Activated CD4-positive, alpha-beta T cell treated with anti-CD3 and anti-CD28 coated beads, Interleukin-2, amount 50 U/mL, for 4 hours (primary cell): Measurements from ENCODE around the gene NLN.
"Not testable (repeated sequence)": the region's sequence is repeated elsewhere in the genome, so short reads cannot be mapped to it uniquely, and the experiment has no call there.

ENCODE experiments used
- DNase-seq, 2 experiments: peaks; one replicate each; pipeline ENCODE4 v3.0.0-alpha.2; 2020

Gene NLN

GRCh38 chr5:65835191-65835590 is 113.2 kb downstream of the NLN start:
- no peak for DNase-seq

GRCh38 chr5:65837139-65837538 is 115.1 kb downstream of the NLN start:
- no peak for DNase-seq

GRCh38 chr5:65839170-65839569 is 117.2 kb downstream of the NLN start:
- DNase-seq = not testable (repeated sequence)

GRCh38 chr5:65840071-65840470 is 118.1 kb downstream of the NLN start:
- DNase-seq = no peak

GRCh38 chr5:65844763-65845162 is 122.8 kb downstream of the NLN start:
- DNase-seq = not testable (repeated sequence)

- DNase-seq = no peak
These were observed 124.1 kb downstream of the NLN start for GRCh38 chr5:65846101-65846500.

- not testable (repeated sequence) for DNase-seq
These were observed 125.0 kb downstream of the NLN start for GRCh38 chr5:65847019-65847418.

GRCh38 chr5:65849918-65850317 is 127.9 kb downstream of the NLN start:
- DNase-seq = not testable (repeated sequence)

- DNase-seq = no peak
These were observed 132.9 kb downstream of the NLN start for GRCh38 chr5:65854925-65855324.

- DNase-seq = no peak
These were observed 133.8 kb downstream of the NLN start for GRCh38 chr5:65855766-65856315.

GRCh38 chr5:65856520-65856919 is 134.5 kb downstream of the NLN start:
- DNase-seq = no peak

GRCh38 chr5:65858316-65858715 is 136.3 kb downstream of the NLN start:
- no peak for DNase-seq

- DNase-seq = no peak
These were observed 139.8 kb downstream of the NLN start for GRCh38 chr5:65861830-65862241.

- no peak for DNase-seq
These were observed 140.4 kb downstream of the NLN start for GRCh38 chr5:65862384-65862783.

GRCh38 chr5:65863747-65864146 is 141.7 kb downstream of the NLN start:
- DNase-seq = no peak

- DNase-seq = no peak
These were observed 145.0 kb downstream of the NLN start for GRCh38 chr5:65866837-65867521.

- no peak for DNase-seq
These were observed 145.7 kb downstream of the NLN start for GRCh38 chr5:65867542-65868195.

- DNase-seq = no peak
These were observed 146.5 kb downstream of the NLN start for GRCh38 chr5:65868509-65868908.

GRCh38 chr5:65871182-65871581 is 149.2 kb downstream of the NLN start:
- DNase-seq = no peak

GRCh38 chr5:65871776-65872175 is 149.8 kb downstream of the NLN start:
- not testable (repeated sequence) for DNase-seq

GRCh38 chr5:65873181-65873750 is 151.3 kb downstream of the NLN start:
- no peak for DNase-seq

- no peak for DNase-seq
These were observed 152.2 kb downstream of the NLN start for GRCh38 chr5:65874241-65874640.

- DNase-seq = no peak
These were observed 154.5 kb downstream of the NLN start for GRCh38 chr5:65876496-65876895.

- no peak for DNase-seq
These were observed 155.0 kb downstream of the NLN start for GRCh38 chr5:65876970-65877369.
